D721Med (cell line): ENCODE data around the gene ARHGAP26.

Experiments
- DNase-seq: peaks from one replicate; pipeline ENCODE4 v3.0.0; 2011; ENCODE audit warnings: low spot score; ENCODE audit not compliant: insufficient read length
- FAIRE-seq: peaks from 2 replicates; lab custom pipeline; 2011; peaks lifted over from hg19 to GRCh38; lab: Jason Lieb, UNC
- TF ChIP-seq, protein P1 (sequence below): IDR thresholded peaks from 2 replicates; pipeline ENCODE4 v1.5.1; 2012; ENCODE audit warnings: mild to moderate bottlenecking, control low read depth; ENCODE audit not compliant: insufficient read depth; ENCODE audit errors: missing control alignments

The ARHGAP26 gene

DNA sequence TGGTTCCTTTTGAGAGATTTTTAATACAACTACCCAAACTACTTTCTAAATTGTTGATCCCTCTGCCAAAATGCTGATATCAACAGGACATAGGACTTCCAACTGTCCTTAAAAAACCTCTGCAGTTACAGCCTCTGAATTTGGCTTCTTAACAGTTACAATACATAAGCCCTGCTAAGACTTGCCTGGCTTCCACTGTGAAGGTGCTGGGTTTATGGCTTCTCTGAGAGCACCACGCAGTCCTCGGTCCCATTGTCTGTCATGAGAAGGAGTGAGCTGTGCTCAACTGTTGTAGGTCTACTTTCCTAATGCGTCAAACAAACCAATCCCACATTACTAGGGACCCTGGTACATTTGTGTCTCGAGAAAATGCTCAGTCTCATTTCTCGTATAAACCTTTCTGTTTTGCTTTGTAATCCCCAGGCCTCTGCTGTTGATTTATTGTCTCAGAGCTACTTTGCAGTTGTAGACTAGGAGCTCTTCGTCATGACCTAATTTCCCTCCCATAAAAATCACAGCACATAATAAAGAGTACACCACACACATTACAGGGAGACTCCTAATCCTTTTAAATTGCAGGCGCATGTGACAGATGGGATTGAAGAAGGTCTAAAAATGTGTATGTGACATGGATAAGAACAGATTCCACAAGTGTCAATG, 358.4 kb downstream of the ARHGAP26 start:
- DNase-seq, result no peak
- TF ChIP-seq, protein P1, sequence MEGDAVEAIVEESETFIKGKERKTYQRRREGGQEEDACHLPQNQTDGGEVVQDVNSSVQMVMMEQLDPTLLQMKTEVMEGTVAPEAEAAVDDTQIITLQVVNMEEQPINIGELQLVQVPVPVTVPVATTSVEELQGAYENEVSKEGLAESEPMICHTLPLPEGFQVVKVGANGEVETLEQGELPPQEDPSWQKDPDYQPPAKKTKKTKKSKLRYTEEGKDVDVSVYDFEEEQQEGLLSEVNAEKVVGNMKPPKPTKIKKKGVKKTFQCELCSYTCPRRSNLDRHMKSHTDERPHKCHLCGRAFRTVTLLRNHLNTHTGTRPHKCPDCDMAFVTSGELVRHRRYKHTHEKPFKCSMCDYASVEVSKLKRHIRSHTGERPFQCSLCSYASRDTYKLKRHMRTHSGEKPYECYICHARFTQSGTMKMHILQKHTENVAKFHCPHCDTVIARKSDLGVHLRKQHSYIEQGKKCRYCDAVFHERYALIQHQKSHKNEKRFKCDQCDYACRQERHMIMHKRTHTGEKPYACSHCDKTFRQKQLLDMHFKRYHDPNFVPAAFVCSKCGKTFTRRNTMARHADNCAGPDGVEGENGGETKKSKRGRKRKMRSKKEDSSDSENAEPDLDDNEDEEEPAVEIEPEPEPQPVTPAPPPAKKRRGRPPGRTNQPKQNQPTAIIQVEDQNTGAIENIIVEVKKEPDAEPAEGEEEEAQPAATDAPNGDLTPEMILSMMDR, result no peak
- no peak for FAIRE-seq

DNA sequence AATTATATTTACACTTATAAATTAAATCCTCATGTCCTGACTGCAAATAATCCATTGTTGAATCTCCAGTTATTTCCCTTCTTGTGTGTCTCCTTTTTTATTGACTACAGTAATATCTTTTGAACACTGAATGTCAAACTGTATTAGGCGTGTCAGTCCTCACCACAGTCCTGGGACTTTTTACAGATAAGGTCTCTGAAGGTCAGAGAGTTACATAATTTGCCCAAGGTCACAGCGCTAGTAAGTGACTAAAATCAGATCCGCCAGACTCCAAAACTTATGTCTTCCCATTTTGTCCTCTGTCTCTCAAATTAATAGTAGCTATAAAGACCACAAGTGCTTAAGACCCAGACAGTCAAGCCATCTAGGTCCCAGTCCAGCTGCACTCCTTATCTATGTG, 359.0 kb downstream of the ARHGAP26 start:
- FAIRE-seq (no peak), DNase-seq (no peak)
- TF ChIP-seq, protein P1, result no peak

DNA sequence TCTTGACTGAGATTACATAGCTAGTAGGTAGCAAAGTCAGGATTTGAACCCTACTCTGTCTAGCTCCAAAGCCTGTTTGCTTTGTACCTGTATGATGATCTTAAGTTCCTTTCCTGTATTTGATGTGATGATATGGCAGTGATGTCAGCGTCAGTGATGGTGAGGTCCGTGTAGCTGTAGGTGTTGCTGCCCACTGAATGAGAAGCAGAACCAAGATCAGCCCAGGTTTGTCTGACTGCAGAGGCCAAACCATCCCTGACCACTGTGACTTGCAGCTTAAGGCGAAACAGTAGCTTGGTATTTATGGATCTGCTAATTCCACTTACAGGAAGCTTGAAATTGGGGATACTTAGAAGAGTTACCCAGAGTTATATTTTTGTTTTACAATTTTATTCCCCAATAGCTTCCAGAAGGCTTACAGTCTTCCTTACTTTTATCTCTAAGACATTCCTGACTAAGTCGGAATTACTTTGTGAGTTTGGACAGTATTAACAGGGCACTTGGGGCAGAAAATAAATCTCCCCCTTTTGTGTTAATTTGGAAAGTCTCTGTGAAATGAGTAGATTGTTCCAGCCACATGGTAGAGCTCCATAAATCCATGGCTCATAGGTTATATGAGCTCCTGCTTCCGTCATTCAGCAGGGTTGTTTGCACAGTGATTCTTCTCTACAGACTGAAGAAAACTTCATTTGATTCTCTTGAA, 359.9 kb downstream of the ARHGAP26 start:
- DNase-seq, result no peak
- TF ChIP-seq, protein P1, result no peak

DNA sequence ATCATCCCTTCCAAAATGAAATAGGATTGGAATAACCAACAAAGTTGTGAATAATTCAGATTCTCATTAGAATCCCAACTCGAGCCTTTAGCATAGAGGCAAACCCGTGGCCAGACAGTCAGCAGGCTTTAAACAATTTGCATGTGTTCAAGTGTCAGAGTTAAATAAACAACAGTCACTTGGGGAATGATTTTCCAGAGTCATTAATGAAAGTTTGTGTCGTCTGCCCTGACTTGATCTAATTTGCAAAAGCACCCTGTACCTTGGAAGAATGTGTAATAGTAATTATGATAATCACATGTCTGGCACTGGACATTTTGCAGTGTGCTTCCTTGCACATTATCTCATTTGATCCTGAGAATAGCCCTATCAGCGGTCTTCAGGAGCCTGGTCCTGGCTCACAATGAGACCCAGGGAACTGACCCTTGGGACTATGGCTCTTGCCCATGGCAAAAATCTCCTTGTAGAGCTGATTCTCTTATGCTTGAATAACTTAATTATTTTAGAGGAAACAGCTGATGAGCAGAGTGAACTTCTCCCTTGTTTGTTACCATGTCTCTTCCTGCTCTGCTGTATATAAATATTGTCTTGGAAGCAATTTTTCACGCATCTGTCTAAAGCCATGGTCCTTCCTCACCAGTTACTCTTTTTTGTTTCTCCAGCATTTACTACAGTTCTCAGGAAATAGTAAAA, 360.6 kb downstream of the ARHGAP26 start:
- DNase-seq (no peak), FAIRE-seq (no peak)
- TF ChIP-seq, protein P1, result no peak

More for the DNA sequence above, 359.9 kb downstream of the ARHGAP26 start:
- no peak for FAIRE-seq

DNA sequence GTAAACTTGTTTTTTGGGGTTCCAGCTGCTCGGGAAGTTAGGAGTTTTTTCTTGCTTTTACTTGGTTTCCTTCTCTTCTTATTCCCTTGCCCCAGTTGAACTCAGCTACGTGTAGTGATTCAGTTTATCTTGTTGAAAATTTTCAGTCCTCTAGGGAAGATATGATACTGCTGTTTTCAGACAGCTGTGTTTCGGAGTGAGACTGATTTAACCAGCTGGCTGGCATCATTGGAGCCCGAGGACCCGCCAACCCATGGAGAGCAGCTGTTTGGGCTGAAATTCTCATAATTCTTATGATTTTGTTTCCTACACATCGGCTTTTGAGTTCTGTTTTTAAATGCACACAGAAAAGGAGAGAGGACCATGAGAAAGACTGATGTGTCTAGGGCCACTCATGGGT, 361.8 kb downstream of the ARHGAP26 start:
- no peak for FAIRE-seq
- TF ChIP-seq, protein P1, result no peak
- DNase-seq, result no peak

DNA sequence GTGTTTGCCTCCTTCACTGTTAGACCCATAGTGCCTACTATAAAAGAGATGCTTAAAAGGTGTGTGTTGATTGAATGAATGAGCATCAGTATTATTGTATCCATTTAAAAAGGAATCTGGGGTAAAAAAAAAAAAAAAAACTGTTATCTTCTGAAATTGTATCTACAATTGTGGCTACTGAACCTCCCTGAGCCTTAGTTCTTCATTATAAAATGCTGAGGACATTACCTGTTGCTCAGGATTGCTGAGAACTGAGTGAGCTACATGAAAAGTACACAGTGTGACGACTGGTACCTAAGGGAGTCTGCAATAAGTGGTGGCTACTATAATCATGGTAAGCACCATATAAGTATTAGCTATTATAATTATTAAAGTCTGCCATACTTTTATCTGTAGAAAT, 362.6 kb downstream of the ARHGAP26 start:
- DNase-seq (no peak), FAIRE-seq (no peak)
- TF ChIP-seq, protein P1, result no peak
